Hematopoietic multipotent progenitor cell treated with erythropoietin and hydrocortisone succinate and interleukin-3 and kit ligand, for 4 days (in vitro differentiated cells): Measurements from ENCODE around the gene UCP2.
A peak's percentile ranks its signal among the peaks of the same experiment; 100 is the strongest.

Source experiments
- DNase-seq: peaks from one replicate; pipeline ENCODE4 v3.0.0-alpha.2; 2015

Gene UCP2

DNA sequence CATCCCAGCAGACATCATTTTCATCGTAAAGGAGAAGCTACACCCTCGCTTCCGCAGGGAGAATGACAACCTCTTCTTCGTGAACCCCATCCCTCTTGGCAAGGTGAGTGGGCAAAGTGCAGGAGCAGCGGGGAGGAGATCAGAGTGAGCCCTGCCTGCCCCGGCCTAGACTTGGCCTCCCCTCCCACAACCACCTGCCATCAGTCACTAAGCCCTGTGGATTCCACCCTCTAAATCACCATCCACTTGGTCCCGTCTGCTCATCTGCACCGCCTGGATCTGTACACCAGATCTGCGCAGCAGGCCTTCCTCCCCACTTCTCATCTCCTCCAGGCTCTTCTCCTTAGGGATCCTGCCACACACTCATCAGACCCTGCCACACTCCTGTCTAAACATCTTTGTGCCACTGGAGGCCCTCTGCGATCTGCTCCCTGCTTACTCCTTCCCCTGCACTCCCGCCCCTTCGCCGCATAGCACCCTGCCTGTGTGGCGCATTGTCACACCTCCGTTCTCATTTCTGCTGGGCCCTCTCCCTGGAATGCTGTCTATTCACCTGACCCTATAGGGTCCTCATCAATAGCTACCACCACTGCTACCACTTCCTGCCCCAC, 14.2 kb downstream of the UCP2 start:
- no peak for DNase-seq

DNA sequence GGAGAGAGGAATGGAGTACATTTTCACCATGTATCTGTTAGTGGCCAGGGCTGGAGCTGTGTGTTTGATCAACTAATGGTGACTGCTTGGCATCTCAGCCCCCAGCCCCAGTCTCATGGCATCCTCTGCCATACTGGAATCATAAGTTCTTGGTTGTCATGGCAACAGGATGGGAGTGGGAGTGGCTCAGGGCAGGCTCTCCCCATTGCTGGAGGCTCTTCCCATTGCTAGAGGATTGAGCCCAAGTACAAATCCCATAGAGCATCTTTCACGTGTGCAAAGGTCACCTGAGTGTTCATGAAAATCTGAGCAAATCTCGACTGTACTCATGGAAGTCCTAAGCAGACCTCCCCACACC, 16.9 kb downstream of the UCP2 start:
- DNase-seq: no peak

DNA sequence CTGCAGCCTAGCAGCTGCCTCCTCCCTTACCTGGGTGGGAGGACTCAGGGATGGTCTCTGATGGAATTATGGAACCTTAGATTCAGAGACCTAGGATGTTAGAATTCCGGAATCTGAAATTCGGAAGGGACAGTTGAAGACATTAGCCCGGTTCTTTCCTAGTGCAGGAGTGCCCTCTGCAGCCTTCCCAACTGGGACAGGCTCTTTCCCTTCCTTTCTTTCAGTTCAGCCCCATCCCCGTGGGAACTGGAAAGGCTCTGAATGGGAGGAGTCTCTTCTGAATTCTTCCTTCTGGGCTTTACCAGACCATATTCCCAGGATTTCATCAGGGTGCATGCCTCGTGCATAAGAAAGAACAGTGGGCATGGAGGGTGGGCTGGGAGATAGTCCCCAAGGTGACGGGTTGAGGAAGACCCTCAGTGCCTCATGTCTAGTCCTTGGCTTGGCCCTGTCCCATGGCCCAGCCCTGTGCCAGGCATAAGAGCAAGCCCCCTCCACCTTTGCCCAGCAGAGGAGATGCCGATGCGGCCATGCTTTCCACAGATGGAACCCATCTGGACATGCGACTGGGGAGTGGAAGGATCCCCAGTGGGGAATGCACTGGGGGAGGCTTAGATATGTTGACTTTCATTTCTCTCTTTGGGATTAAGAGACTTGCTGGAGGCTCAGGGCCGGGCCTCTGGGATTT, 17.4 kb downstream of the UCP2 start:
- no peak for DNase-seq

DNA sequence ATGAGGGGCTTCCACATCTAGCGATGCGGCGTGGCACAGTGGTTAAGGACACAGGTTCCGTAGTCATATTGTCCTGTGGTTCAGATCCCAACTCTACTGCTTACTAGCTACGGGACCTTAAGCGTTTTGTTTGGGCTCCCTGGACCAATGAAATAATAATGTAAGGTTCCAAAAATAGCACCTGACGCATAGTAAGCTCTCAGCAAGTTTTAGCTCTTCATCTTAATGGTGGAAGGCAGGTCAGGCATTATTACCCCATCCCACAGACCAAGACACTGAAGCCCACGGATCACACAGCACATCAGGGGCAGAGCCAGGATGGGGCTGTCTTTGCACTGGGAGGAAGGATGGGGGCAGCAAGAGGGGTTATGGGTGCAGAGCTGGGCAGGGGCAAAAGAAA, 18.8 kb downstream of the UCP2 start:
- DNase-seq: no peak

DNA sequence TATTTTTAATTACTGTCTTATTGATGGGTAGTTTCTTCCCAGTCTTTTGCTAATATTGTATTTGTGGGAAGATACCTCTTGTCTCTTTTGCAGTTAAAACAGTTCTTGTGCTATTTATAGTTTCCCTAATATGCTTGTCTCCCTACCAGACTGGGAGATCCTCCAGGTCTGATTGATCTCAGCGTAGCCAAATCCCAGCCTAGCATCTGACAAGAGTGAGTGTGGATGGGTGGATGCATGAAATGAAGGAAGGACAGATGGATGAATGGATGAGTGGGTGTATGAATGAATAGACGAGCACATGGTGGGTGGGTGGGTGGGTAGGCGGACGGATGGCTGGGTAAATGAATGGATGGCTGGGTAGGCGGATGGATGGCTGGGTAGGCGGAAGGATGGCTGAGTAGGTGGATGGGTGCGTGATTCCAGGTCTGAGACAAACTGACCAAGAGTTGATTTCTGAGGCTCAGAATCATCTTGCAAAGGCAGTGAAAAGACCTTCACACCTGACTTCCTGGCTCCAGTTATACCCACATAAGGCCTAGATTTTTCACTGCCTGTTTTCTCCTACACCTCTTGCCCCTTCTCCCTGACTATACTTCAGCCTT, 20.4 kb downstream of the UCP2 start:
- no peak for DNase-seq

DNA sequence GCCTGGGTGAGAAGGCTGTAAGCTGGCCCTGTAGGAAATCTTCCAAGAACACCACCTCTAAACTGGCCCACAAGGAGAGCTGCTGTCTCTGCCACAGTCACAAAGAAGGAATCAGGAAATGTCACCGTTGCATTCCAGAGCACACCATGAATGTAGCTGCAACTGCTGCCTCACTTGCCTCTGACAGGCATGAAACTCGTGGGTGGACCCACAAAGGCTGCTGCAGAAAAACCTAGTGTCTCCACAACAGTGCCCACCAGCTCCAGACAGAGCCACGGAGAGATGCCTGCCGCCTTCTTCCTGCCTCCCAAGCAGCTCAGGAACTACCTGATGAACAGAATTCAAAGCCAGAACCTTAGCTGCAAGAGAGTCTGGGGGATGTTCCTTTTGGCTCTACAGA, 21.3 kb downstream of the UCP2 start:
- no peak for DNase-seq

DNA sequence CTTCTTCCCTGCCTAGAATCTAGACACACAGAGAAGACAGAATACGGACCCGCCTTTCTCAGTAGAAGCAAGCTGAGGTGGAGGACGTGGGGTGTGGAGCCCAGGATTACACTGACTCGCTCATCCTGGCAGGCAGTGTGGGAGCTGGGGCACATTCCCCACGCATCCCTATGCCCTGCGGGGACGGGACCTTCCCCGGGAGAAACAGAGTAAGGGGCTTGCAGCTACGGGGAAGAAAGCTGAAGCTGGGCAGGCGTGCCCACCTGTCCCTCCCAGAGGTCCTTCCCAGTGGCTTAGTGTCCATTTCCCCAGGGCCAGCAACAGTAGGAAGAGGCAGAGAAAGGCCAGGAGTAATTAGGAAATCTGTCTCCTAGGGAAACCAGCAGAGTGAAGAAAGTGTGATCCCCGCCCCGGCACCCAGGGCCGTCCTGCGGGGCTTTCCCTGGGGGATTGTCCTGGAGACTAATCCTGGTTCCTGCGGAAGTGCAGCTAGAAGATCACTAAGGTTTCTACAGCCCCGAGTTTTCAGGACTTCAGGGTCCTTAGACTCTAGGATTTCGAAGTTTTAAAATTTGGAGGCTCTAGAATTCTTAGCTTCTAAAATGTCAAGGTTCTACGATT, 24.0 kb downstream of the UCP2 start:
- DNase-seq: no peak

DNA sequence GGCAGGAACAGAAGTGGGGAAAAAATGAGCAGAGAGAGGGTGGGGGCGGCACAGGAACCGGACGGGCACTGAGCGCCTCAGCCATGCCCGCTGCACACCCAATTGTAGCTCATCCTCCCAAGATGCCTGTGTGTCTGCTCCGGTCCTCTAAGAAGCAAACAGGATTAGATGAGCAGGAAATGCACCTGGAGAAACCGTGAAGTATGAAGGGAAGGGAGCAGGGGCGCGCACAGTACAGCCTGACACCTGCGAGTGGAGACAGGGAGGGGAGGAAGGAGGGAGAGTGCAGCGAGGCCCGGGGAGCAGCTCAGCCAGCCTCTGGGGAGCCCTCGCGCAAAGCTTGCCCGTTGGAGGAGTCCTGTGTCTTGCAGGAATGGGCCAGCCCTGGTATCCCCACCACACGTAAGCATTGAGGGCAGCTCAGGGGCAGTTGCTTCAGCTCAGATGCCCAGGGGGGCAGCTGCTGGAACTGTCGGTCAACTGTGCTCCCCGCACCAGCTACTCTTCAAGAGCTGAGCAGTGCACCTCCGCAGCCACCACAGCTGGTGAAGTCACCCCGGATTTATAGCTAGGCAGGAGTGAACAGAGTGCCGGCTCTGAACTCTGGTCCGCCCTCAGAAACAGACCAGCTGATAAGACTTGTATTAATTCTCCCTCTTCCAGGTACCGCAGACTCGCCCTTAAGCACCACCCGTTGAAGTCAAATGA, 24.8 kb downstream of the UCP2 start:
- no peak for DNase-seq

DNA sequence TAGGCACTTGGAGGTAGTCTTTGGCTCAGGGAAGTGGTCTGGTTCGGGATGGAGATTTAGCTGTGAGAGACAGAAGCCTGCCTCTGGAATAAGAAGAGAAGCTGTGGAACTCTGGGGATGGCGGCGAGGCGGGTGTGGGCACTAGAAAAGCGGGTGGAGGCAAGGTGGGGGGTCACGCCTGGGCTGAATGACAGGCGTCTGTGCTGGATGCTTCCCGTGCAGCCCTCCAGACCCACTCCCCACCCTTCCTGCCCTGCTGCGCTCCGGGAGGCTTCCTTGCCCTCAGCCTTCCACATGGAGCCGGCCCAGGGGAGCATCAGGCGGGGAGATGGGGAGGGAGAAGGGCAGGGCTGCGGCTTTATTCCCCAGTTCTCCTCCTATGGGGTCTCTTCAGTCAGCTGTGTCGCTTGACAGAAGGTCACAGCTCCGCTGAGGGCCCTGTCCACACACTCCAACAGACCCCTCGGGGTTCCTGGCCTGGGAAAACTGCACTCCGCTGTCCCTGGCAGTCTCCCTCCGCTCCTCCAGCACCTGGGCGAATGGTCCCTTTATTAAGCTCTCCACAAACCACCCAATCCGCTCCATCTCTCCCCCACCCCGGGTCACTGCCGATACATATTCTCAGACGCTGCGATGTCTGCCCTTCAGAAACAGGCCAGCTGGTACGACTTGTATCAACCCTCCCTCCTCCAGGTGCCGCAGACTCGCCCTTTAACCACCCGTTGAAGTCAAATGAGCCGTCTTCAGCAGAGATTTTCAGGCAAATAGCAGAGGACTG, 25.6 kb downstream of the UCP2 start:
- DNase-seq: no peak

DNA sequence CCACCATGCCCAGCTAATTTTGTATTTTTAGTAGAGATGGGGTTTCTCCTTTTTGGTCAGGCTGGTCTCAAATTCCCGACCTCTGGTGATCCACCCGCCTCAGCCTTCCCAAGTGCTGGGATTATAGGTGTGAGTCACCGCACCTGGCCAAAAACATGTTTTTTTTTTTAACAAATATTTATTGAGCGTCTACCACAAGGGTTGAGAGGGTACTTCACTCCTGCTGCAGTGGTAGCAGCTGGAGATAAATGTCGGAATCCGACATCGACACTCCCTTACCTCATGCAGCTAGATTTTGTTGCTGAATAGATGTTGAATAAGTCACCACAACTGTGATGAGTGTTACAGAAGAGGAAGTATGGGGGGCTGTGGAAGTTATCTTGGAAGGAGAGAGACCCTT, 30.8 kb downstream of the UCP2 start:
- no peak for DNase-seq

DNA sequence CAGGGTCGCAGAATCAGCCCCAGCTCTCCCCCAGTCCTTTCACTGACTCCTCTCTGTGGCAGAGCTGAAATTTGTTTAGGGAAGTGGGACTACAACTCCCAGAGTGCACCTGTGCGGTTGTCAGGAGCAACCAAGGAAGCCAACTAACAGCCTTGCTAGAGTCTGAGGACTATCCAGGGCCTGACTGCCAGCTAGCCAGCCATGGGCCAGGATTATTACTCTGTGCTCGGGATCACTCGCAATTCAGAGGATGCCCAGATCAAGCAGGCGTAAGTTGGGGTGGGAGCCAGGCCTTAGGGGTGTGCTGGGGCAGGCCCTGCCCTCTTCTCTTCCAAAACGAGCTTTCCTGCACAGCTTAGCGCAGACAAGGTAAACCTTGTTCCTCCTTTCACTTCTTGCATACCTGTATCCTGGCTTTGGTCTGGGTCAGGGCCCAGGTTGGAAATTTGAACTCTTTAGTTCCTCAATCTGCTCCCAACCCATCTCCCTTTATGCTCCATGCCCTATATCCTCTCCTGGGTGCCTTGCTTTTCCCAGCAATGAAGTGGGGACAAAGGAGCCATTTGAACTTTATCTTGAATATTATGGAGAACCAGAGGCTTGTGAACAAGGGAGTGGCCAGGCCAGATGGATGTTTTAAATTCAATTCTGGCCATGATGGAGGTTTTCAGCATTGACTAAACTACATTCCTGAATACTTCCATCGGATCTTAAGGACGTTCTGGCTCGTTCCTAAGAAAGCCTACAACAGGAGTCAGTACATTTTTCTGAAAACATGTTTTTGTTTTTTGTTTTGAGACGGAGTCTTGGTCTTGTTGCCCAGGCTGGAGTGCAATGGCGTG, 31.6 kb downstream of the UCP2 start, which contains the start of gene DNAJB13:
DNAJB13 (plus strand) TSS at position 158 of the 842 bp plus-strand sequence; CDS start at position 202, 44 bp downstream.
- peak; percentile 74 for DNase-seq

DNA sequence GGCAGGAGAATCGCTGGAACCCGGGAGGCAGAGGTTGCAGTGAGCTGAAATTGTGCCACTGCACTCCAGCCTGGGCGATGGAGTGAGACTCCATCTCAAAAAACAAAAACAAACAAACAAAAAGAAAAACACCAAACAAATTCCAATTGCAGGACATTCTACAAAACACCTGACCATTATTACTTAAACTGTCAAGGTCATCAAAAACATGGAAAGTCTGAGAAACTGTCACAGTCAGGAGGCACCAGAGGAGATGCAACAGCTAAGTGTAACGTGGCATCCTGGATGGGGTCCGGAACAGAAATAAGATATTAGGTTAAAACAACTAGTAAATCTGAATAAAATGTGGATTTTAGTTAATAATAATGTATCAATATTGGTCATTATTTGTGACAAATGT, 32.7 kb downstream of the UCP2 start:
- DNase-seq: no peak

DNA sequence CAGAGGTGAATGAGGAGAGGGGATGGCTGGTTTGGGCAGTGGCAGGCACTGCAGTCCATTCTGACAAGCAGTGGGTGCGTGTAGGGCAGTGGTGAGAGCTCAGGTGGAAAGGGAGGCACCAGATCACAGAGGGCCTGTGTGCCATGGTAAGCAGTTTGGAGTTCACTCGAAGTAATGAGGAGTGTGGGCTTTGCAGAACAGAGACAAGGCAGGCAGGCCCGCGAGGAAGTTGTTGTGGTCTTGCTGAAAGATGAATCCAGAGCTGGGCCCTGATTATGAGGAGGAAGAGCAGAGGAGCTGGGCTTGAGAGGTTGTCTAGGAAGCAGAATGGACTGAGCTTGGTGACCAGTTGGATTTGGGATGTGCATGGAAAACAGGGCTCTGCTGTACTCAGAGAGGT, 33.4 kb downstream of the UCP2 start:
- no peak for DNase-seq

DNA sequence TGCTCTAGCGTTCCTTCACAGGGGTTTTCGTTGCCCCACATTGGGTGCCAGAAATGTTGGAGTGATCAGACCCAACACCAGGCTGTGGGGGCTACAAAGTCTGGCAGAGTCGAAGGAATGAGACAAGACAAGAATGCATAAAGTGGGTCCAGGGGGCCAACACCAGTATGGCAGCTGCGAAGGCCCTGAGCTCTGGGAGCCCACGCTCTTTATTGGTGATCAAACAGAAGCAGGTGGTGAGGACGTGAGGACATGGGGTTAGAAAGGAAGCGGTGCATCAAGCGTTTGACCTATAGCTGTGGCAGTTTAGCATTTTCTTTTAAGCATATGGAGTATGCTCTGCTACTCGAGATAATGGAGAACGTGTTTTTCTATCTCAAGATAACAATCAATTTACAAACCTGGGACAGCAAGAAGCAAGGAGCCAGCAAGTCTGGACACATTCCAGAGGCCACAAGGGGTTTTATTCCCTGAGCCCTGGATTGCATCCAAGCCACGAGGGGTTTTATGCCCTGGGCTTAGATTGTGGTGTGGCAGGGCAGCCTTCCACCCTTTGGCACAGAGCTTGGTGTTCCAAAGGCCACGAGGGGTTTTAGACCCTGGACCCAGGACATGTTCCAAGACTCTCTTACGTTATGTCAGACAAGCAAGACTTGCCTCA, 35.7 kb downstream of the UCP2 start:
- no peak for DNase-seq

DNA sequence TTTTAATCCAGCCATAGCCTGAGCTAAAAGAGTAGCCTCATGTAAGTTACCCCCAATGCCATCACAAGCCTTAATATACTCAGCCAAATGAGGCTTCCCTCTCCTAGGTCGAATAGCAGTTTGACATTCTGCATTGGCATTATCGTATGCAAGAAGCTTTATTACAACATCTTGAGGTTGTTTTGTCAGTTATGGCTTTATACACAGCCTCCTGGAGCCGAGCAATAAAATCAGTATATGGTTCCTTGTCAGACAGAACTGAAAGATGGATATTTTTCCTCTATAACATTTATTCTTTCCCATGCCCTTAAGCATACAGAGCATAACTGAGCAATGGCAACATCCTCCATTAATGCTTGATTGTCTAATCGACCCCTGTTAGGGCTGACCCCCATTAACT, 37.2 kb downstream of the UCP2 start:
- no peak for DNase-seq

DNA sequence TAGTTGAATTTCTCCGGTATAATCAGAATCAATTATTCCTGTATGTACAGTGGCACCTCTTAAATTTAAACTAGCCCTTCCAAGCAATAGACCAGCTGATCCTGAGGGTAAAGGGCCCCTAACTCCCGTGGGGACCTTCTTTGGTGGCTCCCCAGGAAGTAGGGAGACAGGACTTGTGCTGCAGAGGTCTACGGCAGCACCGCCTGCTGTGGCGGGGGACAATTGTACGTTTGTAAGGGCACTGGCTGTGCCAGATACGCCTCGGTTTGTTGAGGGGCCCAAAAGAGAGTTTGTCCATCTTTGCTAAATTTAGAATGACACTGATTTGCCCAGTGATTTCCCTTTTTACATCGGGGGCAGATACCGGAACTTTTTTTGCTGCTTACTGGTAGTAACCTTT, 37.7 kb downstream of the UCP2 start:
- no peak for DNase-seq

DNA sequence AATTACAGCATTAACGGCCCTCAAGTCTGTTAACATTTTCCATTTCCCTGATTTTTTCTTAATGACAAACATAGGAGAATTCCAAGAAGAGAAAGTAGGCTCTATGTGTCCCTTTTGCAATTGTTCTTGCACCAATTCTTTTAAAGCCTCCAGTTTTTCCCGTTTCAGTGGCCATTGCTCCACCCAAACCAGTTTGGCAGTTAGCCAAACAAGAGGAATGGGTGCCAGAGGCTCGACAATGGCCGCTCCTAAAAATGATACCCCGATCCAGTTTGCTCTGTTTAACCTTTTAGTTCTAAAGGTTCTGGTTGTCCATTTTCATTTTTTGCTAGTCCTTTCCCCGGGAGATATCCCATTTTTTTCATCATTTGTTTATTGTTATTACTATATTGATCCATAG, 38.6 kb downstream of the UCP2 start:
- no peak for DNase-seq

DNA sequence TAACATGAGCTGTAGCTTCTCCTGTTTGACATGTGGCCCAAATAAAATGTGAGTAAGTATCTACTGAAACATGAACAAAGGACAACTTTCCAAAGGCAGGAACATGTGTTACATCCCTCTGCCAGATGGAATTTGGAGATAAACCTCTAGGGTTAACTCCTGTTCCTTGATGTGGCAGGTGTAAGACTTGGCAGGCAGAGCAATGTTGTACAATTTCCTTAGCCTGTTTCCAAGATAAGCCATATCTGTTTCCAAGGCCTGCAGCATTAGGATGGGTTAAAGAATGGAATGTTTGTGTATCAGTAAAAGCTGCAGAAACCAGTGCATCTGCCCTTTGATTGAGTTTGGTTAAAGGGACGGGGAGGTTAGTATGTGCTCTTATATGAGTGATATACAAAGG, 40.6 kb downstream of the UCP2 start:
- no peak for DNase-seq

DNA sequence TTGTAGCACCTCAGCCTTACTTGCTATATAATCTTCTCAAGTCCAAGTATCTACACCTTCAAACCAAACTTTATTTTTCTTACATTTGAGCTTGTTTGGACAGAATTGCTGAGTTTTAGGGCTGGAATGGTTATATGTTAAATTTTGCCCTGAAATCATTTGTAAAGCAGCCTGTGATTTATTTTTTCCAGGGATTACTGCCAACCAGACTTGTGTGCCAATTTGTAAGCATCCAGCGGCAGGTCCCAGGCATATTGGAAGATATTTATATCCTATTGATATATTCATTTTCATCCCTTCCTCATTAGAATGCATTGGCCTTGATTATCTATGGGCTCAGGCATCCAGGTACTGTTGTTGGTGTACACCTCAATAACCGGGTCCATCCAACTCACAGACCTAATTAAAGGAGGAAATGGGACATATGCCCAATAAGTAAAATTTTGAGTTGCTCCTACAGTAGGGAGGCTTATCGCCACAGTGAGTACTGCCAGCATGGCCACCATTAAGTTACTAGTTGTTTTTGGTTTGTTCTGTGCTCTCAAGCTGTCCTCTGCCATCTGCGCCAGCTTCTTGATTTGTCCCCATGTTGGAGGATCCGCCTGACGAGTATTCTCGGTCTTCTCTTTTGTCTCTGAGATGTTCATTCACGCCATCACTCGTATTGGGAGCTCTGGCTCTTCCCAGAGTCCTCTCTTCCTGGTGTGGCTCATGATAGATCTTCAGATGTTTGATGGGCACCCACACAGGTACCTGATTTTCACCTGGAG, 41.7 kb downstream of the UCP2 start:
- no peak for DNase-seq

DNA sequence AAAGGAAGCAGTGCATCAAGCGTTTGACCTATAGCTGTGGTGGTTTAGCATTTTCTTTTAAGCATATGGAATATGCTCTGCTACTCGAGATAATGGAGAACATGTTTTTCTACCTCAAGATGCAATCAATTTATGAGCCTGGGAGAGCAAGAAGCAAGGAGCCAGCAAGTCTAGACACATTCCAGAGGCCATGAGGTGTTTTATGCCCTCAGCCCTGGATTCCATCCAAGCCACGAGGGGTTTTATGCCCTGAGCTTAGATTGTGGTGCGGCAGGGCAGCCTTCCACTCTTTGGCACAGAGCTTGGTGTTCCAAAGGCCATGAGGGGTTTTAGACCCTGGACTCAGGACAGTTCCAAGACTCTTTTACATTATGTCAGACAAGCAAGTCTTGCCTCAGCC, 43.5 kb downstream of the UCP2 start:
- no peak for DNase-seq
